ENCODE measurements around the gene MRPS7. TPM values are rescaled to one million over a fixed set of nuclear protein-coding genes. Genes with fewer than 3 reads are reported as not detected.
"Not testable (repeated sequence)": the region's sequence is repeated elsewhere in the genome, so short reads cannot be mapped to it uniquely, and the experiment has no call there.

Gene MRPS7
- total RNA-seq, 3 donors from 2014 or later, result 37.0 to 46.5 (median 40.1) TPM

GRCh38 chr17:75271233-75271954 lies 9.7 kb downstream of the MRPS7 start:
- H3K27ac ChIP-seq, result peak overlapping the region; percentile 94 to 95
- TF ChIP-seq POLR2AphosphoS5 (IDR thresholded peaks at IDR 0.05), result peak in 1 of 3 donors; percentile 48
- peak; percentile 20 to 91 (median 28) for TF ChIP-seq CTCF (IDR thresholded peaks at IDR 0.05)
- no peak for TF ChIP-seq POLR2A (IDR thresholded peaks at IDR 0.05)
- H3K4me3 ChIP-seq, result peak overlapping the region; percentile 78 to 91 (median 88)
- intact Hi-C loops (cut with DNase I; ENCODE audit: low total_unique reads), result no loop called here
- H3K27me3 ChIP-seq, result no peaks in the 10 kb centered on the region
- peaks cover 5 to 8% of the 10 kb centered on the region in 2 donors for H3K4me1 ChIP-seq
- H3K9me3 ChIP-seq, result no peaks in the 10 kb centered on the region
- peak; percentile 43 to 67 for DNase-seq (ENCODE audit: low spot score in 2 of 2)
- H3K36me3 ChIP-seq, result no peaks in the 10 kb centered on the region

- no peak for DNase-seq (ENCODE audit: low spot score in 2 of 2)
- TF ChIP-seq CTCF (IDR thresholded peaks at IDR 0.05) (no peak), POLR2AphosphoS5 (IDR thresholded peaks at IDR 0.05) (no peak), POLR2A (IDR thresholded peaks at IDR 0.05) (no peak)
- intact Hi-C loops (cut with DNase I; ENCODE audit: low total_unique reads), result no loop called here
- Histone ChIP-seq H3K4me1 (peaks cover 5 to 8% of the 10 kb centered on the region in 2 donors), H3K36me3 (no peaks in the 10 kb centered on the region), H3K27ac (peak overlapping the region in 1 of 2 donors; percentile 94), H3K27me3 (no peaks in the 10 kb centered on the region), H3K4me3 (peak overlapping the region; percentile 78 to 91 (median 88)), H3K9me3 (no peaks in the 10 kb centered on the region)
These were observed 10.5 kb downstream of the MRPS7 start for GRCh38 chr17:75271955-75272847.

- intact Hi-C loops (cut with DNase I; ENCODE audit: low total_unique reads), result no loop called here
- no peaks in the 10 kb centered on the region for H3K9me3 ChIP-seq
- TF ChIP-seq POLR2A (IDR thresholded peaks at IDR 0.05), result no peak
- TF ChIP-seq POLR2AphosphoS5 (IDR thresholded peaks at IDR 0.05), result no peak
- no peak for TF ChIP-seq CTCF (IDR thresholded peaks at IDR 0.05)
- DNase-seq (ENCODE audit: low spot score in 2 of 2), result no peak
- H3K4me1 ChIP-seq, result peaks cover 5 to 8% of the 10 kb centered on the region in 2 donors
- no peaks in the 10 kb centered on the region for H3K27me3 ChIP-seq
- H3K36me3 ChIP-seq, result no peaks in the 10 kb centered on the region
- H3K4me3 ChIP-seq, result no peak overlapping the region
- H3K27ac ChIP-seq, result no peak overlapping the region
These were observed 11.1 kb downstream of the MRPS7 start for GRCh38 chr17:75272848-75273184.

GRCh38 chr17:75273977-75274708 lies 12.5 kb downstream of the MRPS7 start:
- TF ChIP-seq POLR2A (IDR thresholded peaks at IDR 0.05), result no peak
- TF ChIP-seq POLR2AphosphoS5 (IDR thresholded peaks at IDR 0.05), result no peak
- Histone ChIP-seq H3K4me3 (no peak overlapping the region), H3K36me3 (no peaks in the 10 kb centered on the region), H3K27ac (no peak overlapping the region), H3K27me3 (no peaks in the 10 kb centered on the region), H3K9me3 (no peaks in the 10 kb centered on the region), H3K4me1 (peaks cover 5 to 8% of the 10 kb centered on the region in 2 donors)
- no peak for DNase-seq (ENCODE audit: low spot score in 2 of 2)
- intact Hi-C loops (cut with DNase I; ENCODE audit: low total_unique reads), result no loop called here

GRCh38 chr17:75277664-75278071 lies 16.0 kb downstream of the MRPS7 start:
- Histone ChIP-seq H3K36me3 (no peaks in the 10 kb centered on the region), H3K27me3 (no peaks in the 10 kb centered on the region), H3K9me3 (no peaks in the 10 kb centered on the region), H3K4me1 (no peaks in the 10 kb centered on the region), H3K4me3 (no peak overlapping the region), H3K27ac (no peak overlapping the region)
- TF ChIP-seq POLR2A (IDR thresholded peaks at IDR 0.05), result no peak
- no peak for DNase-seq (ENCODE audit: low spot score in 2 of 2)
- intact Hi-C loops (cut with DNase I; ENCODE audit: low total_unique reads), result no loop called here

- DNase-seq (ENCODE audit: low spot score in 2 of 2); H3K27me3 ChIP-seq; H3K4me1 ChIP-seq; H3K27ac ChIP-seq; H3K4me3 ChIP-seq; intact Hi-C loops (cut with DNase I; ENCODE audit: low total_unique reads); H3K36me3 ChIP-seq; H3K9me3 ChIP-seq: not testable (repeated sequence)
These were observed 18.5 kb downstream of the MRPS7 start for GRCh38 chr17:75280189-75280588.

All from breast epithelium (tissue), 4 donors.